CD4-positive, alpha-beta T cell (primary cell): Measurements from ENCODE around the gene ATF2. TPM values are rescaled to one million over a fixed set of nuclear protein-coding genes. Genes with fewer than 3 reads are reported as not detected.

Source experiments
- ATAC-seq: fragments of 200-7000 bp; cut with Tn5 transposase; one replicate; pipeline ENCODE4 v1.10.0; 2022; ENCODE audit warnings: mild to moderate bottlenecking; ENCODE audit not compliant: poor library complexity
- CTCF ChIA-PET: fragments of 350-600 bp; sonication (Branson Sonifier 250); formaldehyde crosslinking; loops from one replicate; lab custom pipeline; 2021; ENCODE audit warnings: antibody characterized with exemption, inconsistent platforms; lab: Charles Lee
- POLR2A ChIA-PET: fragments of 350-600 bp; sonication (Branson Sonifier 250); formaldehyde crosslinking; loops from one replicate; lab custom pipeline; 2021; ENCODE audit warnings: antibody characterized with exemption, inconsistent platforms; lab: Charles Lee
- DNase-seq, 14 experiments: peaks; one replicate each; pipeline ENCODE4 v3.0.0-alpha.2; 2013 to 2020; ENCODE audit warnings: mixed read lengths in 2 of 14
- H3K27ac ChIP-seq, 2 donors: one replicate each; pipeline versions ENCODE4 v1.5.1 to v1.7.0; 2013; ENCODE audit warnings: low read length in 2 of 2, low read depth in 1 of 2, mild to moderate bottlenecking in 1 of 2
- H3K27me3 ChIP-seq, 2 experiments: 1 replicate in 1 of 2; 2 replicates in 1 of 2; pipeline versions ENCODE4 v1.6.1 to v1.7.0; 2013; ENCODE audit warnings: low read length in 2 of 2, control low read depth in 1 of 2, mild to moderate bottlenecking in 1 of 2, moderate library complexity in 1 of 2; ENCODE audit not compliant: insufficient read depth in 2 of 2, control insufficient read depth in 1 of 2
- H3K36me3 ChIP-seq: one replicate; pipeline ENCODE4 v1.6.1; 2013; ENCODE audit warnings: low read length, control low read depth; ENCODE audit not compliant: insufficient read depth
- H3K4me1 ChIP-seq: one replicate; pipeline ENCODE4 v1.6.1; 2013; ENCODE audit warnings: low read length, control low read depth; ENCODE audit not compliant: insufficient read depth
- H3K4me3 ChIP-seq: one replicate; pipeline ENCODE4 v1.5.1; 2013; ENCODE audit warnings: mild to moderate bottlenecking, low read length, moderate library complexity
- H3K9me3 ChIP-seq, 2 experiments: 1 replicate in 1 of 2; 2 replicates in 1 of 2; pipeline versions ENCODE4 v1.6.1 to v1.7.0; 2013; ENCODE audit warnings: low read length in 2 of 2, mild to moderate bottlenecking in 2 of 2, control low read depth in 1 of 2, moderate library complexity in 1 of 2; ENCODE audit not compliant: control insufficient read depth in 1 of 2, insufficient read depth in 1 of 2
- H3K27ac Mint-ChIP-seq: one replicate; pipeline ENCODE4 v1.8.0; 2020; ENCODE audit warnings: mixed read lengths
- H3K27me3 Mint-ChIP-seq: one replicate; pipeline ENCODE4 v1.8.0; 2021; ENCODE audit warnings: mixed read lengths
- H3K36me3 Mint-ChIP-seq: one replicate; pipeline ENCODE4 v1.8.0; 2021; ENCODE audit warnings: low read depth, mixed read lengths
- H3K4me1 Mint-ChIP-seq: one replicate; pipeline ENCODE4 v1.8.0; 2021; ENCODE audit warnings: low read depth, mixed read lengths
- H3K4me3 Mint-ChIP-seq: one replicate; pipeline ENCODE4 v1.8.0; 2020; ENCODE audit warnings: mild to moderate bottlenecking, mixed read lengths
- H3K9me3 Mint-ChIP-seq: one replicate; pipeline ENCODE4 v1.8.0; 2020; ENCODE audit warnings: mixed read lengths
- CTCF ChIP-seq: fragments of 200-600 bp; IDR thresholded peaks from one replicate; pipeline ENCODE4 v1.8.0; 2022; ENCODE audit warnings: antibody characterized with exemption, mild to moderate bottlenecking
- intact Hi-C, 2 experiments: fragments of 100-400 bp; cut with DNase I in 1 of 2; cut with micrococcal nuclease in 1 of 2; formaldehyde crosslinking; loops; one replicate each; pipeline versions ENCODE4 v1.15.1 to v1.9.0; 2023 to 2025; cut with DNase I, micrococcal nuclease
- total RNA-seq, 174 experiments: library from RNA in 2 of 174; stranded (reverse) in 2 of 174; gene quantifications; one replicate each; pipeline ENCODE4 v1.2.3 and lab custom pipeline; 2021 to 2026

Gene ATF2
- total RNA-seq, 2 experiments from 2014 or later: 44.7 to 44.8 TPM

- H3K27me3 ChIP-seq: no peaks in the 10 kb centered on the region
- POLR2A ChIA-PET: no interaction called here
- ATAC-seq (no peak), DNase-seq (no peak)
- Mint-ChIP-seq H3K4me3 (no peak overlapping the region), H3K27me3 (no peaks in the 10 kb centered on the region), H3K36me3 (peaks cover 12% of the 10 kb centered on the region), H3K9me3 (peaks cover 1% of the 10 kb centered on the region), H3K27ac (no peak overlapping the region), H3K4me1 (no peaks in the 10 kb centered on the region)
- no peaks in the 10 kb centered on the region for H3K36me3 ChIP-seq
- CTCF ChIA-PET: no interaction called here
- no peak overlapping the region for H3K27ac ChIP-seq
- H3K4me3 ChIP-seq: no peak overlapping the region
- no peak for TF ChIP-seq CTCF
- H3K9me3 ChIP-seq: no peaks in the 10 kb centered on the region
- intact Hi-C loops: no loop called here
- H3K4me1 ChIP-seq: no peaks in the 10 kb centered on the region
These were observed 119.7 kb downstream of the ATF2 start for GRCh38 chr2:175048275-175048674.

- no peak overlapping the region for H3K4me3 ChIP-seq
- intact Hi-C loops: loop anchor here in 1 of 2 experiments (10.0 kb wide), 1 partner anchor 245 kb away; no protein-coding TSS in a partner anchor
- H3K4me1 Mint-ChIP-seq: peaks cover 6% of the 10 kb centered on the region
- H3K4me3 Mint-ChIP-seq: no peak overlapping the region
- no peaks in the 10 kb centered on the region for H3K27me3 ChIP-seq
- H3K36me3 ChIP-seq: no peaks in the 10 kb centered on the region
- no peak overlapping the region for H3K27ac ChIP-seq
- no peak for ATAC-seq
- DNase-seq: no peak
- H3K9me3 ChIP-seq: no peaks in the 10 kb centered on the region
- ChIA-PET CTCF (no interaction called here), POLR2A (no interaction called here)
- H3K9me3 Mint-ChIP-seq: no peaks in the 10 kb centered on the region
- no peaks in the 10 kb centered on the region for H3K36me3 Mint-ChIP-seq
- H3K4me1 ChIP-seq: no peaks in the 10 kb centered on the region
- no peaks in the 10 kb centered on the region for H3K27me3 Mint-ChIP-seq
- H3K27ac Mint-ChIP-seq: no peak overlapping the region
- no peak for TF ChIP-seq CTCF
These were observed 128.5 kb downstream of the ATF2 start for GRCh38 chr2:175039490-175039889.

- H3K9me3 Mint-ChIP-seq: no peaks in the 10 kb centered on the region
- H3K27ac Mint-ChIP-seq: no peak overlapping the region
- no peak overlapping the region for H3K4me3 Mint-ChIP-seq
- no peaks in the 10 kb centered on the region for H3K36me3 Mint-ChIP-seq
- DNase-seq (no peak), ATAC-seq (no peak)
- intact Hi-C loops: loop anchor here in 1 of 2 experiments (10.0 kb wide), 1 partner anchor 246 kb away; no protein-coding TSS in a partner anchor
- Histone ChIP-seq H3K4me1 (no peaks in the 10 kb centered on the region), H3K36me3 (no peaks in the 10 kb centered on the region), H3K27me3 (no peaks in the 10 kb centered on the region), H3K4me3 (no peak overlapping the region), H3K27ac (no peak overlapping the region), H3K9me3 (no peaks in the 10 kb centered on the region)
- ChIA-PET CTCF (interaction anchor here (0.7 kb wide), 1 partner anchor 713 kb away, joined by 6 read pairs; no protein-coding TSS in a partner anchor), POLR2A (no interaction called here)
- peaks cover 6% of the 10 kb centered on the region for H3K4me1 Mint-ChIP-seq
- no peaks in the 10 kb centered on the region for H3K27me3 Mint-ChIP-seq
- no peak for TF ChIP-seq CTCF
These were observed 129.0 kb downstream of the ATF2 start for GRCh38 chr2:175039031-175039430.
